IMR-90 (cell line): Measurements from ENCODE around the gene NCAM1. TPM values are rescaled to one million over a fixed set of nuclear protein-coding genes. Genes with fewer than 3 reads are reported as not detected.

Source experiments
- ATAC-seq: fragments of 200-7000 bp; cut with Tn5 transposase; 2 replicates; pipeline ENCODE4 v1.9.1; 2020; ENCODE audit warnings: low read depth, mild to moderate bottlenecking, moderate library complexity
- BruUV-seq: library from RNA; stranded (reverse); fragments of 400-500 nt; replicated peaks from 2 replicates; lab custom pipeline; 2021; lab: Mats Ljungman, UMichigan
- CTCF ChIA-PET: fragments of 300-600 bp; formaldehyde crosslinking; extraction: SDS; loops from one replicate; lab custom pipeline; 2021; ENCODE audit warnings: antibody characterized with exemption; lab: Yijun Ruan, JAX
- POLR2A ChIA-PET: fragments of 300-600 bp; sonication (Branson Sonifier 250); formaldehyde crosslinking; loops from one replicate; lab custom pipeline; 2022; ENCODE audit warnings: antibody characterized with exemption; ENCODE audit not compliant: unreplicated experiment; lab: Charles Lee
- DNase-seq: peaks from one replicate; pipeline ENCODE4 v3.0.0; 2013
- H2AFZ ChIP-seq: replicated peaks from 2 replicates; pipeline ENCODE3; 2013; ENCODE audit warnings: low read length, mild to moderate bottlenecking; ENCODE audit not compliant: poor library complexity
- H2AK5ac ChIP-seq: 2 replicates; pipeline ENCODE4 v1.6.1; 2013; ENCODE audit warnings: low read depth, low read length, inconsistent platforms
- H2AK9ac ChIP-seq: replicated peaks from 2 replicates; pipeline ENCODE3; 2013; ENCODE audit warnings: mild to moderate bottlenecking, low read depth, low read length, moderate library complexity; ENCODE audit not compliant: poor library complexity
- H2BK120ac ChIP-seq: 2 replicates; pipeline ENCODE4 v1.6.1; 2013; ENCODE audit warnings: low read depth, low read length, inconsistent platforms
- H2BK15ac ChIP-seq: 3 replicates; pipeline ENCODE4 v1.6.1; 2013; ENCODE audit warnings: low read depth, low read length, inconsistent platforms
- H2BK20ac ChIP-seq: 2 replicates; pipeline ENCODE4 v1.6.1; 2013; ENCODE audit warnings: low read depth, mild to moderate bottlenecking, inconsistent platforms, low read length, moderate library complexity
- H2BK5ac ChIP-seq: 2 replicates; pipeline ENCODE4 v1.6.1; 2013; ENCODE audit warnings: mild to moderate bottlenecking, low read depth, low read length, inconsistent platforms; ENCODE audit not compliant: poor library complexity, severe bottlenecking
- H3K14ac ChIP-seq: replicated peaks from 2 replicates; pipeline ENCODE4 v1.6.1; 2013; ENCODE audit warnings: low read depth, low read length, inconsistent platforms
- H3K18ac ChIP-seq: 2 replicates; pipeline ENCODE4 v1.6.1; 2013; ENCODE audit warnings: low read depth, low read length, control low read depth
- H3K23ac ChIP-seq: 2 replicates; pipeline ENCODE4 v1.6.1; 2013; ENCODE audit warnings: low read depth, low read length, inconsistent platforms
- H3K27ac ChIP-seq: 2 replicates; pipeline ENCODE4 v1.5.1; 2013; ENCODE audit warnings: mild to moderate bottlenecking, control low read depth, low read length; ENCODE audit not compliant: insufficient read depth
- H3K27me3 ChIP-seq: 2 replicates; pipeline ENCODE4 v1.6.1; 2013; ENCODE audit warnings: low read length; ENCODE audit not compliant: control insufficient read depth, insufficient read depth
- H3K36me3 ChIP-seq: 2 replicates; pipeline ENCODE4 v1.6.1; 2013; ENCODE audit warnings: low read length, mixed read lengths; ENCODE audit not compliant: control insufficient read depth, insufficient read depth
- H3K4ac ChIP-seq: 2 replicates; pipeline ENCODE4 v1.6.1; 2013; ENCODE audit warnings: low read depth, low read length, inconsistent platforms
- H3K4me1 ChIP-seq: 2 replicates; pipeline ENCODE4 v1.6.1; 2013; ENCODE audit warnings: low read length, mixed read lengths; ENCODE audit not compliant: control insufficient read depth, insufficient read depth
- H3K4me2 ChIP-seq: 2 replicates; pipeline ENCODE4 v1.6.1; 2013; ENCODE audit warnings: low read depth, mild to moderate bottlenecking, control low read depth, low read length, moderate library complexity
- H3K4me3 ChIP-seq: 2 replicates; pipeline ENCODE4 v1.5.1; 2013; ENCODE audit warnings: low read depth, mild to moderate bottlenecking, control low read depth, low read length, moderate library complexity; ENCODE audit not compliant: insufficient read depth
- H3K56ac ChIP-seq: 2 replicates; pipeline ENCODE4 v1.6.1; 2013; ENCODE audit warnings: low read length, inconsistent platforms; ENCODE audit not compliant: insufficient read depth; ENCODE audit errors: extremely low read depth
- H3K79me1 ChIP-seq, 2 experiments: 2 replicates each; pipeline ENCODE4 v1.6.1; 2013; ENCODE audit warnings: low read length in 2 of 2, inconsistent platforms in 1 of 2, low read depth in 1 of 2
- H3K9ac ChIP-seq: 2 replicates; pipeline ENCODE4 v1.6.1; 2013; ENCODE audit warnings: low read depth, low read length, control low read depth
- H3K9me1 ChIP-seq: 2 replicates; pipeline ENCODE4 v1.6.1; 2013; ENCODE audit warnings: low read length, inconsistent platforms; ENCODE audit not compliant: insufficient read depth
- H3K9me3 ChIP-seq: 2 replicates; pipeline ENCODE4 v1.6.1; 2013; ENCODE audit warnings: low read length; ENCODE audit not compliant: control insufficient read depth, insufficient read depth
- H4K20me1 ChIP-seq: 2 replicates; pipeline ENCODE4 v1.6.1; 2013; ENCODE audit warnings: low read length, inconsistent platforms; ENCODE audit not compliant: insufficient read depth
- H4K5ac ChIP-seq: 2 replicates; pipeline ENCODE4 v1.6.1; 2013; ENCODE audit warnings: mild to moderate bottlenecking, low read depth, low read length, control low read depth
- H4K8ac ChIP-seq, 2 experiments: 2 replicates each; pipeline ENCODE4 v1.6.1; 2013; ENCODE audit warnings: low read depth in 2 of 2, low read length in 2 of 2, control low read depth in 1 of 2, inconsistent platforms in 1 of 2
- H4K91ac ChIP-seq: 2 replicates; pipeline ENCODE4 v1.6.1; 2013; ENCODE audit warnings: low read depth, low read length, inconsistent platforms; ENCODE audit not compliant: insufficient read depth
- CHD1 ChIP-seq: IDR thresholded peaks from 2 replicates; pipeline ENCODE4 v1.6.1; 2012; ENCODE audit warnings: low read depth, low read length, improper control_type of control experiment
- ELK1 ChIP-seq: fragments of 150-350 bp; IDR thresholded peaks from 2 replicates; pipeline ENCODE4 v1.6.1; 2016; ENCODE audit warnings: low read depth, mild to moderate bottlenecking, low read length, moderate library complexity, borderline replicate concordance
- NFE2L2 ChIP-seq: fragments of 150-350 bp; IDR thresholded peaks from 2 replicates; pipeline ENCODE4 v1.6.1; 2016; ENCODE audit warnings: low read depth, mild to moderate bottlenecking, low read length
- POLR2A ChIP-seq: IDR thresholded peaks from 2 replicates; pipeline ENCODE4 v1.6.1; 2012; ENCODE audit warnings: mild to moderate bottlenecking, low read depth, low read length
- RAD21 ChIP-seq: IDR thresholded peaks from 2 replicates; pipeline ENCODE4 v1.6.1; 2012; ENCODE audit warnings: low read length, improper control_type of control experiment
- RCOR1 ChIP-seq: IDR thresholded peaks from 2 replicates; pipeline ENCODE4 v1.6.1; 2012; ENCODE audit warnings: mild to moderate bottlenecking, low read length, improper control_type of control experiment; ENCODE audit not compliant: insufficient replicate concordance
- RFX5 ChIP-seq: IDR thresholded peaks from 2 replicates; pipeline ENCODE4 v1.8.0; 2012; ENCODE audit warnings: low read depth, mild to moderate bottlenecking, low read length, moderate library complexity
- USF2 ChIP-seq: fragments of 150-350 bp; IDR thresholded peaks from 2 replicates; pipeline ENCODE4 v1.6.1; 2017; ENCODE audit warnings: mild to moderate bottlenecking, antibody characterized with exemption, low read length, low read depth
- WGBS, 2 experiments: methylation state at CpG; one replicate each; pipeline versions ENCODE4 v1.1.5 to v1.1.7; 2013; ENCODE audit warnings: missing lambda C conversion rate in 2 of 2; ENCODE audit not compliant: insufficient read length in 1 of 2; ENCODE audit errors: extremely low coverage in 2 of 2; 5-methylcytosine and 5-hydroxymethylcytosine counted together
- dilution Hi-C: fragments of 300-500 bp; cut with HindIII; formaldehyde crosslinking; loops from one replicate; pipeline ENCODE4 v1.14.3; 2018; ENCODE audit warnings: low sequenced_read_pairs; ENCODE audit not compliant: unreplicated experiment
- in situ Hi-C: fragments of 300-500 bp; cut with MboI; formaldehyde crosslinking; loops from 3 replicates; pipeline ENCODE4 v1.14.3; 2019; ENCODE audit warnings: low sequenced_read_pairs, inconsistent platforms, mixed read lengths
- intact Hi-C: fragments of 100-400 bp; cut with micrococcal nuclease; formaldehyde crosslinking; loops from 2 replicates; pipeline ENCODE4 v1.10.0; 2022
- polyA plus RNA-seq, 3 experiments: library from polyadenylated mRNA; depleted of rRNA; stranded (reverse); fragments of >200 nt; gene quantifications; 2 replicates each; pipeline ENCODE4 v1.2.3, GENCODE V29; 2012; ENCODE audit warnings: low replicate concordance in 1 of 3
- total RNA-seq: library from RNA; depleted of rRNA; stranded (reverse); fragments of >200 nt; gene quantifications from 2 replicates; pipeline ENCODE4 v1.2.3, GENCODE V29; 2012

NCAM1 gene
- total and polyA plus RNA-seq, 2 of the 4 experiments (the other 2 are of a cell fraction), result 0.09 to 0.18 TPM

GRCh38 chr11:113222241-113222640 is 261.0 kb downstream of the NCAM1 start:
- Histone ChIP-seq H3K27me3 (no peaks in the 10 kb centered on the region), H2BK15ac (no peak overlapping the region), H4K91ac (no peak overlapping the region), H3K4me3 (no peak overlapping the region), H2BK120ac (no peak overlapping the region), H2AFZ (no peak overlapping the region), H3K4me2 (no peak overlapping the region), H3K18ac (no peak overlapping the region), H2AK5ac (no peak overlapping the region), H3K9me3 (0 out of 2 replicates have a peak, but pooled peaks cover 2% of the 10 kb centered on the region), H4K8ac (no peak overlapping the region), H3K4ac (no peak overlapping the region), H3K9me1 (no peaks in the 10 kb centered on the region), H3K56ac (no peak overlapping the region), H3K27ac (no peak overlapping the region), H3K14ac (no peak overlapping the region), H2BK20ac (no peak overlapping the region), H3K9ac (no peak overlapping the region), H3K79me1 (no peaks in the 10 kb centered on the region), H3K4me1 (no peaks in the 10 kb centered on the region), H4K5ac (no peak overlapping the region), H3K36me3 (no peaks in the 10 kb centered on the region), H3K23ac (no peak overlapping the region), H2AK9ac (no peak overlapping the region), H2BK5ac (no peak overlapping the region), H4K20me1 (no peaks in the 10 kb centered on the region)
- no TSS peak for BruUV-seq
- CTCF ChIA-PET, result no interaction called here
- DNase-seq, result no peak
- dilution Hi-C loops, result no loop called here
- no peak for ATAC-seq
- no CpG with 5 or more reads among the region's 2 CpGs for WGBS, 2 experiments
- intact Hi-C loops, result no loop called here
- no peak for TF ChIP-seq RAD21
- TF ChIP-seq USF2, result no peak
- no peak for TF ChIP-seq RCOR1
- TF ChIP-seq POLR2A, result no peak
- TF ChIP-seq RFX5, result no peak
- no peak for TF ChIP-seq ELK1
- no peak for TF ChIP-seq NFE2L2
- no peak for TF ChIP-seq CHD1
- POLR2A ChIA-PET, result no interaction called here
- in situ Hi-C loops, result no loop called here
